HEK293T (cell line): ENCODE data around the gene KCNQ1.

Experiments
- BHLHE40 ChIP-seq: fragments of 450-650 bp; IDR thresholded peaks from 2 replicates; pipeline ENCODE4 v1.6.1; 2016; ENCODE audit warnings: mild to moderate bottlenecking, moderate library complexity, borderline replicate concordance
- ELF4 ChIP-seq: fragments of 450-650 bp; IDR thresholded peaks from 2 replicates; pipeline ENCODE4 v1.6.1; 2017; ENCODE audit warnings: antibody characterized with exemption
- FOXA1 ChIP-seq: fragments of 450-650 bp; IDR thresholded peaks from 2 replicates; pipeline ENCODE4 v1.6.1; 2016; ENCODE audit warnings: mild to moderate bottlenecking
- FOXK2 ChIP-seq: fragments of 450-650 bp; IDR thresholded peaks from 2 replicates; pipeline ENCODE4 v1.6.1; 2016; ENCODE audit warnings: mild to moderate bottlenecking
- FOXM1 ChIP-seq: fragments of 450-650 bp; IDR thresholded peaks from 2 replicates; pipeline ENCODE4 v1.6.1; 2017; ENCODE audit warnings: mild to moderate bottlenecking, borderline replicate concordance
- HDGF ChIP-seq: fragments of 450-650 bp; IDR thresholded peaks from 2 replicates; pipeline ENCODE4 v1.6.1; 2017; ENCODE audit warnings: antibody characterized with exemption, borderline replicate concordance
- NFRKB ChIP-seq: fragments of 450-650 bp; IDR thresholded peaks from 2 replicates; pipeline ENCODE4 v1.6.1; 2016; ENCODE audit warnings: mild to moderate bottlenecking, moderate library complexity
- PKNOX1 ChIP-seq: fragments of 450-650 bp; IDR thresholded peaks from 2 replicates; pipeline ENCODE4 v1.6.1; 2016
- SP1 ChIP-seq: fragments of 450-650 bp; IDR thresholded peaks from 2 replicates; pipeline ENCODE4 v1.6.1; 2017
- SUZ12 ChIP-seq: fragments of 450-650 bp; IDR thresholded peaks from 2 replicates; pipeline ENCODE4 v1.6.1; 2016; ENCODE audit warnings: mild to moderate bottlenecking
- TARDBP ChIP-seq: fragments of 450-650 bp; IDR thresholded peaks from 2 replicates; pipeline ENCODE4 v1.6.1; 2016
- ZNF384 ChIP-seq: fragments of 450-650 bp; IDR thresholded peaks from 2 replicates; pipeline ENCODE4 v1.6.1; 2016

DNA sequence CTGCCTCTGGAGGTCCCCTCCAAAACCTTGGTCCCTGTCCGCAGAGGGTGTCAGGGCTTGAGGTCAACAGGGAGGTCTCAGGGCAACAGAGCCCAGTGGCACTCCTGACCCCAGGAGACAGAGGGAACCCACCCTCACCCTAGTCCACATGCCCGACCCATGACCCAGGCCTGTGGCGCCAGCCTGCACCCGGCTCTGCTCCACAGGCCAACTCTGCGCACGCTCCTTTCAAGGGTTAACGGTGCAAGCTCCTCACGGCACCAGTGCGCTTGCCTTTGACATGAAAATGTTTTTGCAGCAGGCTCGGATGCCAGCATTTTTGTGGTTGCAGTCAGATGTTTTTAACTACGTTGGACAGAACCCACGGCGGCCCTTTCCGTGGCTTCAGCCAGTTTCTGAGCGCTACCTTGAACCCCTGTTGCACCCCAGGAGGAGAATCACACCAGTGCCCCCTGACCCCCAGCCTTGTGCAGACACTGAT lies 372.2 kb downstream of the KCNQ1 start:
- TF ChIP-seq ELF4 (no peak), FOXK2 (no peak), FOXA1 (no peak), SP1 (no peak), ZNF384 (no peak), SUZ12 (no peak), PKNOX1 (no peak), TARDBP (no peak), NFRKB (no peak), BHLHE40 (no peak), FOXM1 (no peak), HDGF (no peak)
